ENCODE data around the gene MICAL2. TPM values are rescaled to one million over a fixed set of nuclear protein-coding genes. Genes with fewer than 3 reads are reported as not detected.

Gene MICAL2
- total RNA-seq, 1 donor from 2014 or later = 31.1 TPM

DNA sequence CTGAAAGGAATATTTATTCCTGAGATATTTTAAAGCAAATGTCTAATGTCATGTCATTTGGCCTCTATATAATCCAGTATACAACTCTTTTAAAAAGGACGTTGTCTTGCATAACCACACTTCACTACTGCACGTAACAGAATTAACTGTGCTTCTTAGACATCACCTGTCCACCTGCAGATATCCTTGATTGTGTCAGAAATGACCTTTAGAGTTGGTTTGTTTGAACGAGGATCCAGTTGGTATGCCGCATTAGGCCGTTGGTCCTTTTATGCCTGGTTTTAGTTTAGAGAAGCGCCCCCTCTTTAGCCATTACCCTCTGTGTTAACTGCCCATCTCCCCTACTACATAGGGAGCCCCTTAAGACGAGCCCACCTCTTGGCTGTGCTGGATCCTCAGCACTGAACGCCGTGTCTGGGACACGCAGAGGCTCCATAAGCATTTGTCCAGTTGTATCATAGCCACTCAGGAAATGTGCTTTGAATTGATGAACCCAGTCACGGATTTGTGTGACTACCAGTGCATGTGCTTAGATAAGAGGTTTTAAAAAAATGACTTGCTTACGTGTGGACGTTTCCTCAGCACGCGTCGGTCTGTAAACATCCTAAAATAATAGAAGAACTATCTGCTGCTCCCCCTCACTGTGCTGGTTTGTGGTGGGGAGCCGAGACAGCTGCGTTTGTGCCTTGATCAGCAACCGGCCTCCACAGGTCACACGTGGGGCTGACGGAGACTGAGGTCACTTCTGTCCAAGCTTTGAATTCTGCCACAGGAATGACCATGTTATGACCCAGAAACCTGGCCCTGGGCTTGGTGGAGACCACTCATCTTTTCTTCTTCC lies 4.0 kb downstream of the MICAL2 start:
- no peak for DNase-seq (ENCODE audit: low spot score)

DNA sequence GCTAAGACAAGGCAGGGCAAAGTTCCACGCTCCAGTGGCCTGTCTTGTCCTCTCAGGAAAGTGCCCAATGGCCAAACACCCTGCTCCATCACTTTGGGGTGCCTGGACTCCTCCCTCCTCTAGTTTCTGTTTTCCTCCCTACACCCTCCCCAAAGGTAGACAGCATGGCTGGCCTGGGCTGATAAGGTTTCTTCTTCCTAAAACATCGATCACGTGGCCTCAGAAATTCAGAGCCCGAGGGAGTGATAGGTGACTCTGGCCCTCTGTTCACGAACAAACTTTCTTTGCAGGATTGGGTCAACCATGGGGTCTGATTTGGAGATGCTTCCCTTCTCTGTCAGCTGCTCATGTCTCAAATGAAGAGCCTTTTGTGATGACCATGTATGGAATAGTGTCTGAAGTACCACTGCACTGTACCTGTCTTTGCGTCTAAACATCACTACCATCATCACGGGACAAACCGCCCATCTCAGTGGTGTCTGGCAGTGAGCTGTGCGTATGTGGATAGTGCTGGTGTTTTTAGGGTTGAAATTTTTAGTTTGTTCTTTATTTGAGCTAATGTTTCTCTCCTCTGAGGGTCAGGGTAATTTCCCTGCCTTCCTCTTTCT lies 6.1 kb downstream of the MICAL2 start:
- no peak for DNase-seq (ENCODE audit: low spot score)

DNA sequence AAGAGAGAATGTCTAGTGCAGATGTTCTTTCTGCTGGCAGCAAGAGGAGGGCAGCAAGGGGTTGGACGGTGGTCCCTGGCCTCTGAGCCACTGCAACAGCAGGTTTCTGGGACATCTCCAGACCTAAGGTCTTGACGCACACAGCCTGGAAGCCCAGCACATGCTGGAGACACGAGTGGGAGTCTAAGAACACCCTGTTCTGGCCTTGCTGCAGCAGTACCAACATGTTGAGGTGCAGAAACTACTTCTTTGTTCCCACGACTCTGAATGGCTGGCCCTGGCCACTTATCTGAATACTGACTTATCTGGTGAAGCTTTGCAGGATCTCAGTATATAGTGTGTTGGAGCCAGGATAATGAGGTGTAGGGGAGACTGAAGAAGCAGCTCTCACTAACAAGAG lies 6.8 kb downstream of the MICAL2 start:
- no peak for DNase-seq (ENCODE audit: low spot score)

DNA sequence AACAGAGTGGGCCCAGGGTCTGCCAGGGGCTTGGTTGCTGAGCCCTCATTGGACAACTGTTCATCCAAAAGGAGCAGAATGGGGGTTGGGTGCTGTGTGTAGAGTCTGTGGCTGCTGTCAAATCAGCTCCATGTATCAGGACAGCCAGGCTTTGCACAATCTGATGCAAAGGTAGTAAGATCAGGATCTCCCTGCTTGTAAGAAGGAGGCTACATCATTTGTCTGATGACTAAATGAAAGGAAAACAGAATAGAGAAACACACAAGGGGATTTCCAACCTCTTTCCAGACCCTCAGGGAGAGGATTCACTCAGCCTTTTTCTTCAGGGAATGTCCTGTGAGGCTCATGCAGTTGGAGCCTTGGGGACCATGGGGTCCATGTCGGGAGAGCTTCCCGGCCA lies 7.2 kb downstream of the MICAL2 start:
- no peak for DNase-seq (ENCODE audit: low spot score)

DNA sequence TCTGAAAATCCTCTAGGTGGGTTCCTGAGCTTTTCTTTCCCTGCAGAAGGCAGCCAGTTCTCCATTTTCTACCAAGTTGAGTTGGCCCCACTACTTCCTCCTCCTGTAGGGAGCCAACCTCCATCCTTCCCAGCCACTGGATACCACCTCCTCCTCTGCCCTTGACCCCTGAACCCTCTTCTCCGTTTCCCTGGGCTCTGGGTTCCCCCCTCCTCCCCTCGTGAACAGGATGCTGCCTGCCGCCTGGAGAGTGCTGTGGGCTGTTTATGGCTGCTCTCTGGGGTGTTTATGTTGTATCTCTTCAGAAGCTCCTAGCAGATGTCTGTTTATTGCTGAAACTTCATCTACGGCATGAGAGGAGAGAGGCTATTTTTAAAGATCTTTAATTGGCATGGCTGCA lies 8.6 kb downstream of the MICAL2 start:
- DNase-seq (ENCODE audit: low spot score) = no peak

DNA sequence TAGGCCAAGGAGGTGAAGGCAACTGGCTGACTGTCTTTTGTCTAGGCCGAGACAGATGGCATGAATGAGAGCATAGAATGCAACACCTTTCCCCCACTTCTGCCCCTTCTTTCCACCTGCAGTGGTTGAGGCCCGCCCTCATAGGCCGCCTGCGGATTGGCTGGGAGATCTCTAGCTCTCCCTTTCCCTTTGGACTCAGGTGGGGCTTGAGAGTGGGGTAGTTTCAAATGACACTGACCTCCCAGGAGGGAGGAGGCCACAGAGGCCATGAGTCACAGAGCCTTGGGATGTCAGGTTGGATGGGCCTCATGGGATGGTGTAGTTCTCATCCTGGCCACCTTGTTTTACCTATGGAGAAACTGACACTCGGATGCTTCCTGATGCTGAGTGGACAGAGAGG lies 9.1 kb downstream of the MICAL2 start:
- DNase-seq (ENCODE audit: low spot score) = no peak

DNA sequence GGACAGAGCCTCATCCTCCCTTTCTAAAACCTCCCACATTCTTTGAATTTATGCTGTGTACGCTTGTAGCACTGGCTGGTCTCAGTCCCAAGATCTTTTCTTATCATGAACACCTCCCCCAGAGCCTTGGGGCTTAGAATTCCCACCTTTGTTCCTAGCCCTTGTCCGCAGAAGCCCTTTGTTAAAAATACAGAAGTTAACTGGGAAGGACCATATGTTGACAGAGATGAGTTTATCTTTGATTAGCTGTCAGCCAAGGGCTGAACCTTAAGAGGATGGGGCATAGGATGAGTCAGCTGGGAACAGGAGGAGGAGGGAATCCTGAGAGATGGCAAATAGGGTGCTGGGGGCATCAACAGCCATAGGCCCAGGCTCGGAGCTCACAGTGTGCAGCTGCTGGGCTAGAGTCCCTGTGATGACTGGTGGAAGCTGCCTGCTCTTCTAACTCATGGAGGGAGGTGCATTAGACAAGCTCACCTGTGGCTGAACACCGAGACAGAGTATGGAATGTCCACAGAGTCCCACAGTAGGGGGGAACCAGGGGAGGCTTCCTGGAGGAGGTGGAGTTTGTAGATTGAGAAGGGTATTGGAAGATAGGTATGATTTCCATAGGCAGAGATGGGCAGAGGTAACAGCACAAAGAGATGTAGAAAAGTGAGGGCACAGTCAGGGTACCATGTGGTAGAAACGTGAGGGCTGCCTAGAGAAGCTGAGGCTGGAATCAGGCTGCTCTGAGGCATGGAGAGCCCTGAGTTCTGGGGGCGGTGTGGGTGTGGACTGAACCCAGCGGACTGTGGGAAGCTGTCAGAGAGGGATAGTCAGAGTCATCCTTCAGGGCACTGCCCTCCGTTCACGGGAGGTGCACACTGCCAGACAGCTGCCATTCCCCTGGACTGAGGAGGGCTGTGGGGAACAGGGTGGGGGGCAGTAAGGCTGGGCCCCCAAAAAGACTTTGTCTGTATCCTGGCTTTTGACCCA lies 9.9 kb downstream of the MICAL2 start:
- no peak for DNase-seq (ENCODE audit: low spot score)

DNA sequence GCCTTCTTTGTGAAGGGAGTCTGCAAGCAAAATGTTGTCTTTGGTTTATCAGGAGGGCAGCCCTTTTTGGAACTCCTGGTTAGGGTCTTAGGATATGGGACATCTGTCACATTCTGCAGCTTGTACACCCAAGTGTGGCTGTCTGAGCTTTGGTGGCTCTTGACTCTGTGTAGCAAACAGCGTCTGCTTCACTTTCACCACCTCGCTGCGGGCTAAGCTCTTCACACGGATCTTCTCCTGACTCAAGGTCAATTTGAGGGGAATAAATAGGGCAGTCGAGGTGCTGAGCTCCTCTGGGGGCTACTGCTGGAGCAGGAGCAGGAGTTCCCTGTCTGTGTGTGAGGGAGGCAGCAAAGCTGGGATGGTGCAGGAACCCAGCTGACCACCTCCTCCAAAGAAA lies 10.6 kb downstream of the MICAL2 start:
- no peak for DNase-seq (ENCODE audit: low spot score)

DNA sequence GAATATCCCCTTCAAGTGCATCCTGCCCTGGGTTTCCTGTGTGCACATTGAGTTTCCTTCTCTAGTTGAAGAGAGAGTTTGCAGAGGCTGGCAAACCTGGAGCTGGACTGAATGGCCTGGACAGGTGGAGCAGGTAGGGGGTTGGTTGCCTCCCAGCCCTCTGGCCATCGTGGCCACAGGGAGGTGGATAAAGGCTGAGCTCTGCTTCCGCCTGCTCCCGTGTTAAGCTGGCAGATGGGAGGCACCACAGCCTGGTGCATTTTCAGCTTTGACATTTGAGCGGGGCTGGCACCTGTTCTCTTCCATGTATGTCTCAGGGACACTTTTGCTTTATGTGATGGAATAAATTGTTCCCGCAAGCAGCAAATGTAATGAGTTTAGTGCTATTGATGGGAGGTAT lies 11.1 kb downstream of the MICAL2 start:
- no peak for DNase-seq (ENCODE audit: low spot score)

DNA sequence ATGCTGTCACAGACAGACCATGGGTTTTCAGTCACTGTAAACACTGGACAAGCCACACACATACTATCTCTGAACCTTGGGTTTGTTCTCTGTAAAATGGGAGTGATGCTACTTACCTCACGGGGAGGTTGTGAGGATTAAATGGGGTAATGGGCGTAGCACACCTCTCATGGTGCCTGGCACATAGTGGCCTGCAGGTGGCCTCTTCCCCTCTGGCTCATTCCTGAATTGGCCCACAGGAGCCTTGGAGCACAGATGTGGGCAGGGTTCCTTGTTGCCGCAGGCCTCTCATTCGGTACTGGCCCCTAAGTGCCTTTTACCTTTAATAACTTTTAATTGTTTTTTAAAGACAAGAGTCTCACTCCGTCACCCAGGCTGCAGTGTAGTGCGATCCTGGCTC lies 11.7 kb downstream of the MICAL2 start:
- no peak for DNase-seq (ENCODE audit: low spot score)

DNA sequence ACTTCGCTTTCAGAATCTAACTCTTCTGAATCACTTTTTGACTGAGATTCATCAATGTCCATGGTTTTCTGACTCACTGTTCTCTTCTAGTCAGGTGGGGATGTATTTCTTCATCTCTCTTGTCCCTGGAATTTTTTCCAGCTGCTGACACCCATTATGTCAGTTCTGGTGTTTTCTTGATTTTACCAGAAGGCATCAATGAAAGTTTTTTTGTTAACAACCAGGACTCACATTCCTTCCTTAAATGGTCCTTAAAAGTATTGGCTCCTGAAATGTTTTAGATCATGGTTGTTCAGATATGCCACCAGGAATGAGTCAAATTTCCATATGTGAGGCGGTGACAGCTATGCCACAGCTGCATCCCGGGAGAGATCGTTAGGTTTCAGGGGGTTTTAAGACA lies 12.9 kb downstream of the MICAL2 start:
- no peak for DNase-seq (ENCODE audit: low spot score)

DNA sequence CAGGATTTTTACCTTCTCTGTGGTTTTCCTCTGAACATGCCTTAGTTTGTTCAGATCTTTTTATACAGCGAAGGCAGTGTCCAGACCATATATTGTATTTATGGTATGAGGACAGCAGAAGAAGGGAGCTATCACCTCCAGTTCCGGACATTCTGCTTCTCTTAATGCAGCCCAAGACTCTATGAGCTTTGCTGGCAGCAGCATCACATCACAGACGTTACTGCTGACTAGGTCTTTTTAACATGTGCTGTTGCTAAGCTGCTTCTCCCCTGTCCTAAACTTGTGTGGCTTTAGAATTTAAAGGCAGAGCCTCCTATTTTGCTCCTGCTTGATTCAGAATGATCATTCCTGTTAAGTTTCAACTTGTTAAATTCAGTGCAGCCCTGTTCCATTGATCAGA lies 13.4 kb downstream of the MICAL2 start:
- no peak for DNase-seq (ENCODE audit: low spot score)

DNA sequence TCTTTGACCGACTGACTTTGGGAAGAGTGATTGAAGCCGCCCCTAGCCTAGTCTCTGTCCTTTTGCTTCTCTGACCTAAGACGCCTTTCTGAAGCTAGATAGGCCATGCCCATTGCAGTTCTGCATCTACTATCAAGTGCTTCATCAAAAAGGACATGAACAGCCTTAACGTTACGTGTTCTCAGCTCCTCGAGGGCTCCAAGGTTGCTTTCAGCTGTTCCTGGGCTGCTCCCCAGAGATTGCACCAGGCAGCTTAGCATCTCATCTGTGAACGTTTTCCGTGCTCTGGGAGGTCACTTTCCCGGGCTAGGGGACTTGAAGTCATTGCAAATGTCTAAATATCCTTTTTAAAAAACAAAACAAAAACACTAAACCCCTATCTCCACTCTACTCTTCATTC lies 13.9 kb downstream of the MICAL2 start:
- DNase-seq (ENCODE audit: low spot score) = no peak

DNA sequence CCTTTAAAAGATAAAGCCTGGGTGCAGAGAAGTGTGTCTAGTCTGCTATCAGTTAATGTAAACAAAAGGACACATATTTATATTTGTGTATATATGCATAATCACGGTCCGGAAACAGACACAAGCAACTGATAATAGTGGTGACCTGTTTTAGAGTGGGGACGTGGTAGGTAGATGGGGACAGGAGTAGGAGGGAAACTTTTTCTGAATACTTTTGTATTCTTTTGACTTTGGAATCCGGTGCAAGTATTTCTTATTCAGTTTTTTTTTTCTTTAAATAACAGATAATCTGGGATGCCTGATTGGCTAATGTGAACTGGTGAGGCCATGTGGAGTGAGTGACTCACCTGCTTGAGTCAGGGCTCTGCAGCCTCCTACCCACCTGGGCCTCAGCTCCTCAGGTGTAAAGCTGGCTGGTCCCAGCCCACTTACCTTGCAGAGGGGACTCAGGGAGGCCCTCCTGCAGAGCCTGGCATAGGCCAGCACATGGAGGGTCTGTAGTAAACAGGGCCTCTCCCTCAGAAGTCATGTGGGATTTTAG lies 15.3 kb downstream of the MICAL2 start:
- no peak for DNase-seq (ENCODE audit: low spot score)

DNA sequence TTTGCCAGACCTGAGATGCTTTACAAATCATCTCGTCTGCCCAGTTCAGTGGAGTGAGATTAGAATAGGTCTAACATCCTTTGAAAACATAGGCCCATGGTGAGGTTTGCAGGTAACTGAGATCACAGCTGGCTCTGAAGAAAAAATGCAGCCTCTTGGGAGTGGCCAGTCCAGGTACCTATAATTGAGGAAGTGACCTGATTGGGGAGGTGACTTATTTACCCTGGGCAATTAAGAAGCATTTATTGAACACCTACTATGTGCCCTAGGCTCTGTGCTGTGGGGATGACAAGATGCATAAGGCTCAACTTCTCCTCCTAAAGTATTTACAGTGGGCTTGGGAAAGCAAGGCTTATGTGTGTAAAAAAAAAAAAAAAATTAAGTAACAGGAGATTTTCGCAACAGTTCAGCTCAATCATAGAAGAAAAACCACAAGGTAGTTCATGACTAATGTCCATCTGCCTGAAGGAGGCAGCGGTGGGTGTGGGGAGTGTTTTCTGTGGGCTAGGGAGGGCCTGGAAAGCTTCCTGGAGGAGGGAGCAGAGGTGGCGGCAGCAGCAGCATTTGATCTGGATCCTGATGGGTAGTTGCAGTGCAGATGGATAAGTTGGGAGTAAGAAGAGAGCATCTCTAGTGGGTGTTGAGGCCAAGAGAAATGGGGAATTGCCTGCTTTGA lies 16.1 kb downstream of the MICAL2 start:
- no peak for DNase-seq (ENCODE audit: low spot score)

DNA sequence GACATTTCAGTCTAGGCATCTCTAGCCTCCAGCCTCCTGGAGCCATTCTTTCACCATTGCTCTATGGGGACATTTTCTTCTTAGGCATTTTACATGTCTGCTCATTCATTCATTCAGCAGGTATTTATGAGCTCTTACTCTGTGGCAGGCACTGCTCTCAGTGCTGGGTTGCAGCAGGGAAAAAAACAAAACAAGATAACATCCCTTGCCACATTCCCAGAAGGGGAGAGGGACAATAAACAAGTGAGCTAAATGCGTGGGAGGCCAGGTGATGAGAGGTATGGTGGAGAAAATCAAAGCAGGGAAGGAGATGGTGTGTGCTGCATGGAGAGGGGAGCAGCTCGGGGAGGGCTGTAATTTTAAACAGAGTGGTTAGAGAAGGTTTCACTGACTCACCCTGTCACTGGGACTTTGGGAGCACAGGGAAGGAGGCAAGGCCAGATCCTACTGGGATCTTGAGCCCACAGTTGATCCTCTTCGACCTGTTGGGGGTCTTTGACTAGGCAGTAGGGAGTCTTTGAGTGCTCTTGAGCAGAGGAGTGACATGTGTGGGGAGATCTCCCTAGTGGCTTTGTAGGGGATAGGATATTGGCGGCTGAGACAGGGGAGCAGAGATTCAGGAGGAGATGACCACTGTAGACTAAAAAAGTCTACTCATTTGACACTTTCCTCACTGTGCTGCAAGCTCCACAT lies 17.0 kb downstream of the MICAL2 start:
- DNase-seq (ENCODE audit: low spot score) = no peak

DNA sequence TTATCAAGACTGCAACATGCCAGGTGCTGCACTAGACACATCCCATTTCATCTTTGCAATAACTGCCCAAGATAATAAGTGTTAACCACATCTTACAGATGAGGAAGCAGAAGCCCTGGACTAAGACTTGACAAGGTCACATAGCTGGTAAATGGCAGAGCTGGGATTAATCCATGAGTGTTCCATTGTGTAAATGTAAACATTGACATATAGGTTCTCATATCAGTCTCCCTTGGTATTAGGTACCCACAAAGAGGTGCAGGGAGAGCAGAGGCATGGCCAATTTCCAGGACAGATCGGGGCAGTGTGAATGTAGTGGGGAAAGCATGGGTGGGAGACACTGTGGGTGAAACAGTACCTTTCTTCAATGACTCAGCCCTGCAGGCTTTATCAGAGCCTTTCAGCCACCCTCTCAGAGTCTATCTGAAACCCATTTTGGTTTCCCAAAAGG lies 17.9 kb downstream of the MICAL2 start:
- no peak for DNase-seq (ENCODE audit: low spot score)

DNA sequence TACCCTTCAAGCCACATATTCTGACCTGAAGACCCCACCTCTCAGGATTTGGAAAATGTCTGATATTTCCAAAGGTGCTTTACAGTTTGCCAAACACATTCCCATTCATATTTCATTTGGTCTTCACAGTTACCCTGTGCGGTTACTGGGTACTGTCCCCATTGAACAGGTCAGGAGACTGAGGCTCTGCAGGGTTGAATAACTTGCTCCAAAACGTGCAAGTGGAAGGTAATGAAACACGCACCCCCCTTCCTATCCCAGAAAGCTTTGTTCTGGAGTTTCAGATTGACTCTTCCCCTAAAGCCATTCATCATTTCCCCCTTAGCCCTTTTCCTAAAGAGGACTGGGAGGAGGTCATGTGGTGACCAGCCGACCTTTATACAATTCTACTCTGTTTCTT lies 18.8 kb downstream of the MICAL2 start:
- DNase-seq (ENCODE audit: low spot score) = no peak

DNA sequence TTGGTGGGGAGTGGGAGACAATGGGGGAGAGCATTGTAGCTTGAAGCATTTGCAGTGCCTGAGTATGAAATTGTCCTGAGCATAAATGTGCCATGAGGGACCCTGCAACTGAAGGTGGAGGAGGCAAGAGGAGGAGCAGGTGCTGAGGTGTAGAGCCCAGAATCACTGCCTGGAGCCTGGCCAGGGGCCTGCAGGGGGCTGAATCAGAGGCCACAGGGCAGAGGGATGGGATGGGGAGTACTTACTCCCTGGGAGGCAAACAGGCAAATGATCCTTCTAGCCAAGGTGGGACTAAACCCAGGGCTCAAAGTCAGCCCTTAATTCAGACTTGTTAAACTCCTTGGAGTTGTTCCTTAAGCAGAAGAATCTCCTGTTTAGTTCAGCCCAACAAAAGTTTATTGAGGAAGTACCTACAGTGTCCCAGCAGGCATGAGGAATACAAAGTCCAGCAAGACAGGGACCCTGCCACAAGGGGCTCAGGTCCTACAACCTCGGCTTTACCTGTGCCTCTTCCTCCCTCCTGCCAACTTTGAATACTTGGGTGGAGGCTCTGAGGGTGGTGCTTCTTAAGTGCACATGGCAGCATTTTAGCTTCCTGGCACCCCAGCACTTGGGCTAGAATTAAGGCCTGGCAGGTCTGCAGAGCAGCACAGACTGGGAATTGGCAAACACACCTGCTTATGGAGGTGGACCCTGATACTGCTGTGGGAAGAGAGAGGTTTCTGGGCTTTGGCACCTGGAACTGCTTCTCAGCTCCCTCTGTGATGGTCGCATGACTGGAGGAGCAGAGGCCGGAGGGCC lies 20.0 kb downstream of the MICAL2 start:
- DNase-seq (ENCODE audit: low spot score) = no peak

Data from mesenteric fat pad (tissue), 1 donor.